Stimulated activated CD4-positive, alpha-beta T cell treated with anti-CD3 and anti-CD28 coated beads, Interleukin-12 subunit alpha, Interleukin-12 subunit beta, amount 100 ng/mL, for 48 hours (primary cell): ENCODE measurements around the gene MEGF11.

Source experiments
- DNase-seq, 3 donors: peaks; one replicate each; pipeline ENCODE4 v3.0.0-alpha.2; 2020; ENCODE audit warnings: low read depth in 2 of 3, low spot score in 1 of 3

Gene MEGF11

GRCh38 chr15:66069751-66070150, 183.8 kb downstream of the MEGF11 start:
- no peak for DNase-seq

- no peak for DNase-seq
These were observed 184.7 kb downstream of the MEGF11 start for GRCh38 chr15:66068801-66069200.

- DNase-seq, result no peak
These were observed 185.9 kb downstream of the MEGF11 start for GRCh38 chr15:66067687-66068086.

- DNase-seq, result no peak
These were observed 187.1 kb downstream of the MEGF11 start for GRCh38 chr15:66066481-66066880.

- no peak for DNase-seq
These were observed 187.5 kb downstream of the MEGF11 start for GRCh38 chr15:66066005-66066404.

- DNase-seq, result no peak
These were observed 188.2 kb downstream of the MEGF11 start for GRCh38 chr15:66065325-66065724.

- DNase-seq, result no peak
These were observed 190.4 kb downstream of the MEGF11 start for GRCh38 chr15:66063147-66063546.

- no peak for DNase-seq
These were observed 196.5 kb downstream of the MEGF11 start for GRCh38 chr15:66057089-66057488.

- DNase-seq, result no peak
These were observed 199.6 kb downstream of the MEGF11 start for GRCh38 chr15:66053991-66054390.

- no peak for DNase-seq
These were observed 201.7 kb downstream of the MEGF11 start for GRCh38 chr15:66051833-66052232.

GRCh38 chr15:66050264-66050663, 203.3 kb downstream of the MEGF11 start:
- DNase-seq, result no peak

- no peak for DNase-seq
These were observed 204.2 kb downstream of the MEGF11 start for GRCh38 chr15:66049353-66049752.

GRCh38 chr15:66047321-66048024, 206.1 kb downstream of the MEGF11 start:
- no peak for DNase-seq

- no peak for DNase-seq
These were observed 206.8 kb downstream of the MEGF11 start for GRCh38 chr15:66046751-66047150.

GRCh38 chr15:66046326-66046725, 207.2 kb downstream of the MEGF11 start:
- no peak for DNase-seq

- no peak for DNase-seq
These were observed 208.0 kb downstream of the MEGF11 start for GRCh38 chr15:66045542-66045941.

- no peak for DNase-seq
These were observed 208.7 kb downstream of the MEGF11 start for GRCh38 chr15:66044837-66045236.

GRCh38 chr15:66043264-66043663, 210.3 kb downstream of the MEGF11 start:
- DNase-seq, result no peak

- DNase-seq, result no peak
These were observed 210.9 kb downstream of the MEGF11 start for GRCh38 chr15:66042624-66043023.

- no peak for DNase-seq
These were observed 212.3 kb downstream of the MEGF11 start for GRCh38 chr15:66041276-66041675.

GRCh38 chr15:66040211-66040892, 213.2 kb downstream of the MEGF11 start:
- no peak for DNase-seq

GRCh38 chr15:66039117-66039871, 214.3 kb downstream of the MEGF11 start:
- DNase-seq, result no peak
